Measurements from ENCODE around the gene CNPY2. TPM values are rescaled to one million over a fixed set of nuclear protein-coding genes. Genes with fewer than 3 reads are reported as not detected.
A peak's percentile ranks its signal among the peaks of the same experiment; 100 is the strongest.
"Not testable (repeated sequence)": the region's sequence is repeated elsewhere in the genome, so short reads cannot be mapped to it uniquely, and the experiment has no call there.

Gene CNPY2
- total and polyA plus RNA-seq, 8 donors = 39.7 to 112 (median 87.4) TPM

DNA sequence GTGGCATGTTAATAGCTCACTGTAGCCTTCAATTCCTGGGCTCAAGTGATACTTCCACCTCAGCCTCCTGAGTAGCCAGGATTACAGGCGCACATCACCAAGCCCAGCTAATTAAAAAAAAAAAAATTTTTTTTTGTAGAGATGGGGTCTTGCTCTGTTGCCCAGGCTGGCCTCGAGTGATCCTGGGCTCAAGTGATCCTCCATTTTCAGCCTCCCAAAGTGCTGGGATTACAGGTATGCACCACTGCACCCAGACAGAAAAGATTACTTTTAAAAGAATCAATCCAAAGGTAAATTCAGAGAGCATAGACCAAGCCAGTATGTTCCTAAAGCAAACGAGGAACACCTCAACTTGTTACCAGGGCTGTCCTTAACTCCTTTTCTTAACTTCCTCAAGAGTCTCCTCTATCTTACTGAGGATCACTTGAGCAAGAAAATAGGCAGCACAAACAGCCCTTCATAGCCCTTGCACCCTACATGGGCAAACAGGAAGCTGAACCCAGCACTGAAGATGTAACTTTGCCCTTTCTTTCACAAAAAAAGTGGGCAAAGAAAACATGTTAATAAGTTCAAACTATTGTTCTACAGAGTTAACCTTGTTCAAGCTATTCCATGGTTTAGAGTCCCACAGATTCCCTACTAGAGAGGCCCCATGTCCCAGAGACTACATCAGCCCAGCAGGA lies 26.9 kb downstream of the CNPY2 start:
- no peak overlapping the region for H3K4me3 ChIP-seq
- H3K27ac ChIP-seq = no peak overlapping the region
- H3K36me3 ChIP-seq = peaks cover 18 to 61% (median 55%) of the 10 kb centered on the region in 4 donors
- WGBS, 5 donors = 72 to 89% (median 78%) methylated on average over 3 of the region's 3 CpGs
- peaks cover 17 to 79% (median 37%) of the 10 kb centered on the region in 4 donors for H3K4me1 ChIP-seq
- intact Hi-C loops (cut with DNase I; ENCODE audit: low total_unique reads) = no loop called here
- no peaks in the 10 kb centered on the region for H3K9me3 ChIP-seq
- no peaks in the 10 kb centered on the region for H3K27me3 ChIP-seq
- TF ChIP-seq, protein P1, sequence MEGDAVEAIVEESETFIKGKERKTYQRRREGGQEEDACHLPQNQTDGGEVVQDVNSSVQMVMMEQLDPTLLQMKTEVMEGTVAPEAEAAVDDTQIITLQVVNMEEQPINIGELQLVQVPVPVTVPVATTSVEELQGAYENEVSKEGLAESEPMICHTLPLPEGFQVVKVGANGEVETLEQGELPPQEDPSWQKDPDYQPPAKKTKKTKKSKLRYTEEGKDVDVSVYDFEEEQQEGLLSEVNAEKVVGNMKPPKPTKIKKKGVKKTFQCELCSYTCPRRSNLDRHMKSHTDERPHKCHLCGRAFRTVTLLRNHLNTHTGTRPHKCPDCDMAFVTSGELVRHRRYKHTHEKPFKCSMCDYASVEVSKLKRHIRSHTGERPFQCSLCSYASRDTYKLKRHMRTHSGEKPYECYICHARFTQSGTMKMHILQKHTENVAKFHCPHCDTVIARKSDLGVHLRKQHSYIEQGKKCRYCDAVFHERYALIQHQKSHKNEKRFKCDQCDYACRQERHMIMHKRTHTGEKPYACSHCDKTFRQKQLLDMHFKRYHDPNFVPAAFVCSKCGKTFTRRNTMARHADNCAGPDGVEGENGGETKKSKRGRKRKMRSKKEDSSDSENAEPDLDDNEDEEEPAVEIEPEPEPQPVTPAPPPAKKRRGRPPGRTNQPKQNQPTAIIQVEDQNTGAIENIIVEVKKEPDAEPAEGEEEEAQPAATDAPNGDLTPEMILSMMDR (IDR thresholded peaks at IDR 0.05) = no peak
- TF ChIP-seq EP300 (IDR thresholded peaks at IDR 0.05) (no peak), POLR2AphosphoS5 (IDR thresholded peaks at IDR 0.05) (no peak), POLR2A (IDR thresholded peaks at IDR 0.05) (no peak)
- DNase-seq = no peak

DNA sequence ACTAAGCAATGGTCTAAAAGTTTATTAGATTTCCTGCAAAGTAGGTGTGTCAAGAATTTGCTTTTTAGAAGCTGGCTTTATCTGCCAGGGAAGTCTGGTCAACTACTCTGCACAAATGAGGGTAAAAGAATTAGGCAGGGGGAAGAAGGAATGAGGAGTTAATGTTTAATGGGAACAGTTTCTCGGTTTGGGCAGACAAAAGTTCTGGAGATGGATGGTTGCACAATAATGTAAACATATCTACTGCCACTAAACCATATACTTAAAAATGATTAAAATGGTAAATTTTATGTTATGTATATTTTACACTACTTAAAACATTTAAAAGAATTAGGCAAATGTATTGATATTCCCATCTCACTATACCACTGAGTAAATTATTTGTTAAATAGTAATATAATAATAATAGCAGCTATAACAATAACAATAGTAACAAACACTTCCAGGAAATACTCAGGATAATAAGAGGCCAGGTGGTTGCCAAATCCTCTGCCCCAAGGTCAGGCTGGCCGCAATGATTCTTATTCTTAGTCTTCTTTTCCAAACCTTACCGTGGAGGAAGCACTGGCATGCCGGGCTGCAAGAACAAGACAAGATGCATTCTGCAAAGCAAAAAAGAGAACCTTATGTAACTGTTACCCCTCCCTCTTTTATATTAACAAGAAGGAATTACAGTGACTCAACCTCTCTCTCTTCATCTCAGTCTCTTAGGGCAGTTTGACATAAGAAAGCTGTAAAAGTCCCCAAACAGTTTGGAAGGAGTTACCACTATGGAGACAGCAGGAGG lies 29.6 kb downstream of the CNPY2 start:
- H3K4me1 ChIP-seq = peaks cover 8 to 67% (median 24%) of the 10 kb centered on the region in 4 donors
- H3K27me3 ChIP-seq = no peaks in the 10 kb centered on the region
- no peaks in the 10 kb centered on the region for H3K9me3 ChIP-seq
- 32 to 49% (median 41%) methylated on average over 4 of the region's 4 CpGs for WGBS, 5 donors
- peaks cover 40 to 81% (median 68%) of the 10 kb centered on the region in 4 donors for H3K36me3 ChIP-seq
- peak overlapping the region in 1 of 5 donors; percentile 24 for H3K27ac ChIP-seq
- intact Hi-C loops (cut with DNase I; ENCODE audit: low total_unique reads) = no loop called here
- TF ChIP-seq POLR2A (IDR thresholded peaks at IDR 0.05) (no peak), POLR2AphosphoS5 (IDR thresholded peaks at IDR 0.05) (no peak), EP300 (IDR thresholded peaks at IDR 0.05) (no peak)
- TF ChIP-seq, protein P1 (IDR thresholded peaks at IDR 0.05) = no peak
- DNase-seq = no peak
- H3K4me3 ChIP-seq = no peak overlapping the region

DNA sequence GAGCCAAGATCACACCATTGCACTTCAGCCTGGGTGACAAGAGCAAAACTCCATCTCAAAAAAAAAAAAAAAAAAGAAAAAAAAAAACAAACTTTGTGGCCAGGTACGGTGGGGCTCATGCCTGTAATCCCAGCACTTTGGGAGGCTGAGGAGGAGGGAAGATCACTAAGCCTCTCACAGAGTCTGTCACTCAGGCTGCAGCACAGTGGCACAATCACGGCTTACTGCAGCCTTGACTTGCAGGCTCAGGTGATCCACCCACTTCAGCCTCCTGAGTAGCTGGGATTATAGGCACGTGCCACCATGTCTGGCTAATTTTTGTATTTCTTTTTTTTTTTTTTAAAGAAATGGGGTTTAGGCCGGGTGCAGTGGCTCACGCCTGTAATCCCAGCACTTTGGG lies 31.5 kb downstream of the CNPY2 start:
- H3K9me3 ChIP-seq; H3K4me3 ChIP-seq; H3K27ac ChIP-seq; H3K27me3 ChIP-seq; intact Hi-C loops (cut with DNase I; ENCODE audit: low total_unique reads); DNase-seq: not testable (repeated sequence)
- WGBS, 5 donors = 84 to 93% (median 90%) methylated on average over 5 of the region's 5 CpGs
- H3K4me1 ChIP-seq = peaks cover 8 to 49% (median 22%) of the 10 kb centered on the region in 4 donors
- H3K36me3 ChIP-seq = peaks cover 53 to 82% (median 72%) of the 10 kb centered on the region in 4 donors

DNA sequence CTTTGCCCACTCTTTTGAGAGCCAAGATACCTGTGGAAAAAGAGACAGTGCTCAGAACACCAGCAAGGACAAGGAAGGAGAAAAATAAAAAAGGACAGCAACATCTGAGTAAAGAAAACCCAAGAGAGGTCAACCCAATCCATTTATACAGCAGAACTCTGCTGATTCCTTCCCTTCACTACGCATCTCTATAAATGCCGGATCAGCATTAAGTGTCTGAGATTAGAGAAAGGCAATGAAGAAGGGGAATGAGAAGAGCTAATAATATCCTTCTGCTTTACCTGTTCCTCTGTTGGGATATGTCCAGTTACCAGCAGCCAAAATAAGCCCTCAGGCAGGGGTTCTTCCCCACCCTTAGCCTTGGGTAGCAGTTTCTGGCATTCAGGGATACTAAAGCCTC lies 33.2 kb downstream of the CNPY2 start:
- H3K36me3 ChIP-seq = peaks cover 66 to 91% (median 88%) of the 10 kb centered on the region in 4 donors
- WGBS, 5 donors = 87 to 100% (median 100%) methylated on average over 2 of the region's 2 CpGs
- no peaks in the 10 kb centered on the region for H3K27me3 ChIP-seq
- H3K4me1 ChIP-seq = peaks cover 8 to 32% (median 16%) of the 10 kb centered on the region in 4 donors
- H3K4me3 ChIP-seq = no peak overlapping the region
- intact Hi-C loops (cut with DNase I; ENCODE audit: low total_unique reads) = no loop called here
- H3K27ac ChIP-seq = no peak overlapping the region
- TF ChIP-seq EP300 (IDR thresholded peaks at IDR 0.05) = no peak
- TF ChIP-seq POLR2AphosphoS5 (IDR thresholded peaks at IDR 0.05) = no peak
- TF ChIP-seq, protein P1 (IDR thresholded peaks at IDR 0.05) = no peak
- no peak for TF ChIP-seq POLR2A (IDR thresholded peaks at IDR 0.05)
- no peaks in the 10 kb centered on the region for H3K9me3 ChIP-seq
- no peak for DNase-seq

Data from stomach (tissue), 9 donors.